Mesenchymal stem cell (in vitro differentiated cells and primary cell): ENCODE data around the gene TMEM263.

Experiments used
- DNase-seq: peaks from one replicate; pipeline ENCODE4 v3.0.0-alpha.2; 2013
- H2AFZ ChIP-seq: one replicate; pipeline ENCODE4 v1.6.1; 2013; ENCODE audit warnings: low read depth, mild to moderate bottlenecking, control low read depth, inconsistent platforms, low read length, moderate library complexity
- H2AK5ac ChIP-seq: 2 replicates; pipeline ENCODE4 v1.6.1; 2013; ENCODE audit warnings: low read length, moderate library complexity, mild to moderate bottlenecking, inconsistent platforms; ENCODE audit not compliant: severe bottlenecking
- H2BK120ac ChIP-seq: one replicate; pipeline ENCODE4 v1.6.1; 2013; ENCODE audit warnings: low read depth, mild to moderate bottlenecking, inconsistent platforms, low read length, moderate library complexity
- H2BK12ac ChIP-seq, 2 experiments: one replicate each; pipeline ENCODE4 v1.6.1; 2013; ENCODE audit warnings: inconsistent platforms in 2 of 2, low read length in 2 of 2, mild to moderate bottlenecking in 2 of 2, moderate library complexity in 2 of 2, control low read depth in 1 of 2
- H2BK15ac ChIP-seq: one replicate; pipeline ENCODE4 v1.6.1; 2013; ENCODE audit warnings: mild to moderate bottlenecking, low read depth, inconsistent platforms; ENCODE audit not compliant: poor library complexity, severe bottlenecking
- H2BK5ac ChIP-seq: 2 replicates; pipeline ENCODE4 v1.6.1; 2013; ENCODE audit warnings: low read depth, mild to moderate bottlenecking, low read length, control low read depth, inconsistent platforms; ENCODE audit not compliant: poor library complexity, severe bottlenecking
- H3K14ac ChIP-seq, 2 experiments: one replicate each; pipeline ENCODE4 v1.6.1; 2013; ENCODE audit warnings: inconsistent platforms in 2 of 2, low read length in 2 of 2, control low read depth in 1 of 2, mild to moderate bottlenecking in 1 of 2, moderate library complexity in 1 of 2
- H3K18ac ChIP-seq, 2 experiments: one replicate each; pipeline ENCODE4 v1.6.1; 2013; ENCODE audit warnings: inconsistent platforms in 2 of 2, low read length in 2 of 2, control low read depth in 1 of 2, low read depth in 1 of 2, mild to moderate bottlenecking in 1 of 2
- H3K23ac ChIP-seq, 2 experiments: one replicate each; pipeline ENCODE4 v1.6.1; 2013; ENCODE audit warnings: inconsistent platforms in 2 of 2, low read length in 2 of 2, mild to moderate bottlenecking in 2 of 2, moderate library complexity in 2 of 2, control low read depth in 1 of 2
- H3K27ac ChIP-seq: 2 replicates; pipeline ENCODE4 v1.5.1; 2013; ENCODE audit warnings: mild to moderate bottlenecking, moderate library complexity, low read length, control low read depth, inconsistent platforms; ENCODE audit not compliant: poor library complexity, severe bottlenecking
- H3K27me3 ChIP-seq, 2 experiments: 2 replicates each; pipeline versions ENCODE4 v1.6.1 to v1.7.0; 2013; ENCODE audit warnings: low read length in 2 of 2, mild to moderate bottlenecking in 2 of 2, moderate library complexity in 2 of 2, control low read depth in 1 of 2, inconsistent platforms in 1 of 2; ENCODE audit not compliant: control insufficient read depth in 1 of 2, insufficient read depth in 1 of 2
- H3K36me3 ChIP-seq, 2 experiments: 2 replicates each; pipeline versions ENCODE4 v1.6.1 to v1.7.0; 2013; ENCODE audit warnings: low read length in 2 of 2, control low read depth in 1 of 2, inconsistent platforms in 1 of 2, low read depth in 1 of 2, mild to moderate bottlenecking in 1 of 2; ENCODE audit not compliant: insufficient read depth in 2 of 2, control insufficient read depth in 1 of 2
- H3K4ac ChIP-seq, 2 experiments: one replicate each; pipeline ENCODE4 v1.6.1; 2013; ENCODE audit warnings: inconsistent platforms in 2 of 2, low read length in 2 of 2, mild to moderate bottlenecking in 2 of 2, moderate library complexity in 2 of 2, control low read depth in 1 of 2, low read depth in 1 of 2
- H3K4me1 ChIP-seq: 2 replicates; pipeline ENCODE4 v1.6.1; 2013; ENCODE audit warnings: low read depth, low read length, control low read depth; ENCODE audit not compliant: control insufficient read depth, insufficient read depth
- H3K4me2 ChIP-seq: 2 replicates; pipeline ENCODE4 v1.6.1; 2013; ENCODE audit warnings: low read length, mild to moderate bottlenecking, inconsistent platforms; ENCODE audit not compliant: poor library complexity, severe bottlenecking
- H3K4me3 ChIP-seq, 2 experiments: 2 replicates each; pipeline versions ENCODE4 v1.5.1 to v1.7.0; 2013; ENCODE audit warnings: low read length in 2 of 2, mild to moderate bottlenecking in 2 of 2, control low read depth in 1 of 2, low read depth in 1 of 2; ENCODE audit not compliant: insufficient read depth in 1 of 2
- H3K79me1 ChIP-seq: replicated peaks from 2 replicates; pipeline ENCODE4 v1.6.1; 2013; ENCODE audit warnings: mild to moderate bottlenecking, control low read depth, low read length, inconsistent platforms; ENCODE audit not compliant: poor library complexity, severe bottlenecking
- H3K9ac ChIP-seq: 2 replicates; pipeline ENCODE4 v1.7.0; 2013; ENCODE audit warnings: mild to moderate bottlenecking, low read length, moderate library complexity
- H3K9me3 ChIP-seq: 2 replicates; pipeline ENCODE4 v1.7.0; 2013; ENCODE audit warnings: mild to moderate bottlenecking, low read length; ENCODE audit not compliant: control insufficient read depth
- H4K8ac ChIP-seq: one replicate; pipeline ENCODE4 v1.6.1; 2013; ENCODE audit warnings: inconsistent platforms, mild to moderate bottlenecking, low read length, moderate library complexity
- H4K91ac ChIP-seq: one replicate; pipeline ENCODE4 v1.6.1; 2013; ENCODE audit warnings: mild to moderate bottlenecking, low read length, inconsistent platforms
- WGBS: methylation state at CpG from one replicate; pipeline ENCODE4 v1.1.7; 2013; ENCODE audit warnings: mixed read lengths; 5-methylcytosine and 5-hydroxymethylcytosine counted together

TMEM263 gene

DNA sequence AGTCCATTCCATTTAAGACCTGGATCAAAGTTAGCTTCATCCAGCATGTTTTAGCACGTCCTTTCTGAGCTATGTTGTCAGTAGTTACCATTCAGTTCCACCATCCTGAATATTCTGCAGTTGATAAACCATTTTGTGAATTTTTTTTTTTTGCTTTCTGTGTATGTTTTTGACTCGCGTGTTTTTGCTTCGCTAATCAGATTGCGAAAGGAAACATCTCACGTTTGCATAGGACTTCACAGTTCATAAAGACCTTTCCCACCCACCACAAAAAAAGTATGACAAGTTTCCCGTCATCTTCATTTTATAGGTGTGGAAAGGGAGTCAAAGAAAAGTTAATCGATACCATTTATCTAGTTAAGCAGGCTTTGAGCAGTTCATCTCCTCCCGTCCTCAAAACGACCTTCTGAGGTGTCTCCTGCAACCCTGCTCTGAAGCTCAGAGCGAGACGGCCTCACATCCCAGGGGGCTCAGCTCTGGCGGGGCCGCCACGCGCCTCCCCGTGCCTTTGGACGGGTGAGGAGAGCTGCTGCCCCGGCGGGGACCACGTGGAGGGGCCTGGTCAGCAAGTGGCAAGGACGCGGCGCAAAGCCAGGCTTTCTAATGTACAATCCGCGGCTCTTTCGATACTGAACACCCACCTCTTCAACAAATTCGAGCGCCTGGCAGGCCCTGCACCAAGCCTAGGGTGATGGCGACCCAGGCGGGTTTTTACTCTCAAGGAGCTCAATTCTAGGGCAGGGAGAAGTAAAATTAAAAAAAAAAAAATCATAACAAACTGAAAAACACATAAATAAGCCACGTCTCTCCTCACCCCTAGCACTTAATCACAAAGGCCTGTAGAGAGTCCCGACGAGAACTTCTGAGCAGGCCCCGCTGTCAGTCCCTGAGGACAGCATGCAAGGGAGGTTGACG, 988 bp upstream of the TMEM263 start:
- 66% methylated on average over 31 of the region's 36 CpGs for WGBS
- peak overlapping the region; percentile 78 for H3K4me2 ChIP-seq
- H2BK120ac ChIP-seq, result peak overlapping the region; percentile 93
- no peaks in the 10 kb centered on the region for H3K27me3 ChIP-seq
- peak overlapping the region; percentile 98 to 99 for H3K4me3 ChIP-seq
- H2AK5ac ChIP-seq, result peak overlapping the region; percentile 9
- H3K36me3 ChIP-seq, result peaks cover 0 to 5% of the 10 kb centered on the region in 2 experiments
- H3K79me1 ChIP-seq, result peaks cover 5% of the 10 kb centered on the region
- H3K27ac ChIP-seq, result peak overlapping the region; percentile 82
- H3K9me3 ChIP-seq, result no peaks in the 10 kb centered on the region
- H2BK15ac ChIP-seq, result no peak overlapping the region
- H2BK5ac ChIP-seq, result no peak overlapping the region
- no peak overlapping the region for H3K23ac ChIP-seq
- H2AFZ ChIP-seq, result peak overlapping the region; percentile 80
- H2BK12ac ChIP-seq, result no peak overlapping the region
- H4K8ac ChIP-seq, result peak overlapping the region; percentile 94
- peak overlapping the region; percentile 84 for H4K91ac ChIP-seq
- no peak overlapping the region for H3K14ac ChIP-seq
- H3K9ac ChIP-seq, result peak overlapping the region; percentile 100
- H3K4me1 ChIP-seq, result peaks cover 4% of the 10 kb centered on the region
- DNase-seq, result no peak
- H3K18ac ChIP-seq, result peak overlapping the region; percentile 80 to 86
- peak overlapping the region in 1 of 2 experiments; percentile 77 for H3K4ac ChIP-seq

DNA sequence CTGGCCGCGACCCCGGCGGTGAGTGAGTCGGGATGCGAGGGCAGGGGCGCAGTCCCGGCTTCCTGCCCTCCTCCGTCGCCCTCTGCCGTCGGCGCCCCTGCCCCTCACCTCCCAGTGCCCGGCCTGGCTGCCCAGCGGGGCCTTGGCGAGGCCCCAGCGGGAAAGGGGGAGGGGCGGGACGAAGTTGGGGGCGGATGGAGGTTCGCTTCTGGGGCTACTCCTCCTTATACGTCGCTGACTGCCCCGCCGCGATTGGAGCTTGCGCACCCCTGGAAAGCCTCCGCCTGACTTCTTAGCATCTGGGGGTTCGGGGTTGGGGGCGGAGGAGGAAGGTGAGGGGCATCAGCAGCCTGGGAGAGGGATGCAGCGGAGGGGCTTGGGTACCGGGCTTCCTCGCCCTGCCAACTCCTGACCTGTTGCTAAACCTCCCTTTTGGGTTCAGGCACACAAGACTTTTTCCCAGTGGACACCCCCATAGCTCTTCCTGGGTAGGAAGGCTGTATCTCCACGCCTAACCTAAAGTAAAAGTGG, 406 bp downstream of the TMEM263 start:
- H3K4me2 ChIP-seq, result peak overlapping the region; percentile 72
- H3K9me3 ChIP-seq, result no peaks in the 10 kb centered on the region
- H3K14ac ChIP-seq, result peak overlapping the region; percentile 62 to 100
- H3K27ac ChIP-seq, result peak overlapping the region; percentile 89
- peak overlapping the region; percentile 97 for H4K8ac ChIP-seq
- peak overlapping the region; percentile 69 for H2BK15ac ChIP-seq
- H4K91ac ChIP-seq, result peak overlapping the region; percentile 100
- H2BK12ac ChIP-seq, result peak overlapping the region; percentile 1 to 49
- peak overlapping the region; percentile 100 for H2BK5ac ChIP-seq
- peak overlapping the region; percentile 77 for H2AFZ ChIP-seq
- H3K4ac ChIP-seq, result peak overlapping the region; percentile 100
- peak overlapping the region; percentile 98 to 99 for H3K4me3 ChIP-seq
- H3K23ac ChIP-seq, result peak overlapping the region in 1 of 2 experiments; percentile 99
- H2BK120ac ChIP-seq, result peak overlapping the region; percentile 100
- peaks cover 5% of the 10 kb centered on the region for H3K79me1 ChIP-seq
- H3K9ac ChIP-seq, result peak overlapping the region; percentile 100
- peaks cover 3 to 17% of the 10 kb centered on the region in 2 experiments for H3K36me3 ChIP-seq
- H3K4me1 ChIP-seq, result peaks cover 8% of the 10 kb centered on the region
- WGBS, result 0% methylated on average over 29 of the region's 34 CpGs
- no peaks in the 10 kb centered on the region for H3K27me3 ChIP-seq
- peak overlapping the region; percentile 91 for H2AK5ac ChIP-seq
- H3K18ac ChIP-seq, result peak overlapping the region; percentile 100
- peak; percentile 75 for DNase-seq

DNA sequence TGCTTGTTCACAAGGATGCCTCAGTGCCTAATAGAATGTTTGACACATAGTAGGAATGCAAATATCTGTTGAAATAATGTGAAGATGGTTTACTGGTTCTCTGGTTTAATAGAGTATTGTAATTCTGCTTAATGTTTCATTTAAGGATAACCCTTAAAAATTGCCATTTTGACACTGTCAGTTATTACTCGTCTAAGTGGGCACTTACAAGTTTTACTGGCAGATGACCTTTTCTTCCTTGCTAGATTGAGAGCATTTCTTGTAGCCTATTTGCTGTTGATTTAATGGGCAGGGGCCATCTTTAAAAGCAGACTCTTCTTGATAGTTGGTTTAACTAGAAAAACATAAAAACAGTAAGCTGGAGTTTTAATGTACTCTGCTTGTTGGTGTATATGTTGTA, 1.9 kb downstream of the TMEM263 start:
- H2AK5ac ChIP-seq, result no peak overlapping the region
- no peak overlapping the region for H3K4ac ChIP-seq
- WGBS, result 29% methylated on average over 1 of the region's 1 CpG
- no peak overlapping the region for H3K23ac ChIP-seq
- H2BK12ac ChIP-seq, result no peak overlapping the region
- no peak overlapping the region for H2BK120ac ChIP-seq
- no peak overlapping the region for H2BK5ac ChIP-seq
- H3K18ac ChIP-seq, result no peak overlapping the region
- H3K4me3 ChIP-seq, result peak overlapping the region in 1 of 2 experiments; percentile 98
- no peak overlapping the region for H4K91ac ChIP-seq
- H2BK15ac ChIP-seq, result no peak overlapping the region
- no peaks in the 10 kb centered on the region for H3K9me3 ChIP-seq
- H3K9ac ChIP-seq, result peak overlapping the region; percentile 100
- H3K4me2 ChIP-seq, result peak overlapping the region; percentile 47
- H3K79me1 ChIP-seq, result peaks cover 5% of the 10 kb centered on the region
- DNase-seq, result peak; percentile 36
- H3K27me3 ChIP-seq, result no peaks in the 10 kb centered on the region
- no peak overlapping the region for H3K27ac ChIP-seq
- no peak overlapping the region for H4K8ac ChIP-seq
- peaks cover 3 to 30% of the 10 kb centered on the region in 2 experiments for H3K36me3 ChIP-seq
- H3K4me1 ChIP-seq, result peaks cover 8% of the 10 kb centered on the region
- H2AFZ ChIP-seq, result no peak overlapping the region
- H3K14ac ChIP-seq, result no peak overlapping the region

DNA sequence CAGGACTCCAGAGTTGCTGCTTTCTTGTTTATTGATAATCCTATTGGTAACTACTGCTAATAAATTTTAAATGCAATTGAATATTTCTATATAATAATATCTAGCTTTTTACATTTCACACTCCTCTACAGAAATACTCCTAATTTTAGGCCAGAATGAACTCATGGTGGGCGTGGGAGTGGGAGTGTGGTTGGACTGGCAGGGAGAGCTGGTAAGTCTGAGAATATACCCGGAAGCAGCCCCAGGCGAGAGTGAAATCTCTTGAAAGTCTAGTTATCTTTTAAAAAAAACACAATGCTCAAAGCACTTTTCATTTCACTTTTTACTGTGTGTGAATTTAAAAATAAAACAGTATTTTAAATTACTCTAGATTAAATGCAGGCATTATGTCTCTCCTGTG, 4.7 kb downstream of the TMEM263 start:
- H3K36me3 ChIP-seq, result peaks cover 3 to 55% of the 10 kb centered on the region in 2 experiments
- no peaks in the 10 kb centered on the region for H3K27me3 ChIP-seq
- H2BK15ac ChIP-seq, result no peak overlapping the region
- H3K9ac ChIP-seq, result peak overlapping the region; percentile 34
- WGBS, result no CpG with 5 or more reads among the region's 3 CpGs
- H2BK120ac ChIP-seq, result no peak overlapping the region
- H3K4me2 ChIP-seq, result no peak overlapping the region
- no peak overlapping the region for H3K23ac ChIP-seq
- no peak overlapping the region for H2BK12ac ChIP-seq
- no peak overlapping the region for H3K18ac ChIP-seq
- no peak overlapping the region for H3K14ac ChIP-seq
- no peak overlapping the region for H2AFZ ChIP-seq
- no peak overlapping the region for H2BK5ac ChIP-seq
- H2AK5ac ChIP-seq, result no peak overlapping the region
- no peak overlapping the region for H3K27ac ChIP-seq
- H3K9me3 ChIP-seq, result no peaks in the 10 kb centered on the region
- H4K8ac ChIP-seq, result no peak overlapping the region
- H3K4me3 ChIP-seq, result no peak overlapping the region
- H3K79me1 ChIP-seq, result no peaks in the 10 kb centered on the region
- no peak overlapping the region for H4K91ac ChIP-seq
- DNase-seq, result no peak
- H3K4me1 ChIP-seq, result peaks cover 6% of the 10 kb centered on the region
- H3K4ac ChIP-seq, result no peak overlapping the region
